ENCODE measurements around the gene TMEM86A.
"Not testable (repeated sequence)": the region's sequence is repeated elsewhere in the genome, so short reads cannot be mapped to it uniquely, and the experiment has no call there.

Gene TMEM86A, protein sequence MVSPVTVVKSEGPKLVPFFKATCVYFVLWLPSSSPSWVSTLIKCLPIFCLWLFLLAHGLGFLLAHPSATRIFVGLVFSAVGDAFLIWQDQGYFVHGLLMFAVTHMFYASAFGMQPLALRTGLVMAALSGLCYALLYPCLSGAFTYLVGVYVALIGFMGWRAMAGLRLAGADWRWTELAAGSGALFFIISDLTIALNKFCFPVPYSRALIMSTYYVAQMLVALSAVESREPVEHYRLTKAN
- total RNA-seq: 5.0 to 9.3 (median 7.1) reads per million in 4 donors

DNA sequence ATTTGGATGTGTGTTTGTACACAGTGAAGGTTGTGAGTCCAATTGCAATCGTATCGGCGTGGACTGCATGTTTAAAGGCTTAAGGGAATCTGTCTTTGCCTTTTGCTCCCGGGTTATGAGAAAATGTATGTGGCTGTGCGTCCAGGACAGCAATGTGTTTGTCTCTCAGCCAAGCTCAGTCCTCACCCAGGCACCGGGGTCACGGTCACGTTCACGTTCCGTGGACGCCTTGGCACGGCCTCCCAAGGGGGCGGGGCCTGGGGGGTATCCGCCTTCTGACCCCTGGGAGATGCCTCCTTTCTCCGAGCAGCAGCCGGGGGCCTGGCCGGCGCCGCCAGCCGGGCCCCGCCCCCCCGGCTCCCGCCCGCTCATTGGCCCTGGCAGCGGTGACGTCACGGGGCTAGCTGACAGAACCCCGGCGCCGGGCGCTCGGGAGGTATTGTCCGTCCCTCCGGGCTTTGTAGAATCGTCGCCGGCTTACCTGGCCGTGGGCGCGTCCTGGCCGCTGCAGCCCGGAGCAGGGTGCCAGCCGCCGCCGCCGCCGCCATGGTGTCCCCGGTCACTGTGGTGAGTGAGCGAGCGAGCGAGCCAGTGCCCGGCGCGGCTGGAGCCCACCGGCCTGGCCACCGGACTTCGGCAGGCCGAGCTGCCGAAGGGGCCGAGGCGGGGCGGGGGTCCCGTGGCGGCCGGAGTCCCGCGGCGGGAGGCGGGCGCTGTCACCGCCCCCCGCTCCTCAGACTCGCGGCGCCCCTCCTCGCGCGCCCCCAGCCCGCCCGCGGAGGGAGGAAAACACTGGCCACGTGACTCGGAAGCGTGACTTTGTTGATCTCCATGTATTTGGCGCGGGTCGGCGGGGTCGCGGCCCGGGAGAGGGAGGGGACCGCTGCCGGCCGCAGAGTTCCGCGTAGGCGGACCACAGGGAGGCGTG, at the start of gene TMEM86A:
TMEM86A (plus strand) TSS at position 439 of the 928 bp plus-strand sequence; CDS start at position 547, 108 bp downstream.
- DNase-seq: peak; percentile 86 to 90 (median 87)

DNA sequence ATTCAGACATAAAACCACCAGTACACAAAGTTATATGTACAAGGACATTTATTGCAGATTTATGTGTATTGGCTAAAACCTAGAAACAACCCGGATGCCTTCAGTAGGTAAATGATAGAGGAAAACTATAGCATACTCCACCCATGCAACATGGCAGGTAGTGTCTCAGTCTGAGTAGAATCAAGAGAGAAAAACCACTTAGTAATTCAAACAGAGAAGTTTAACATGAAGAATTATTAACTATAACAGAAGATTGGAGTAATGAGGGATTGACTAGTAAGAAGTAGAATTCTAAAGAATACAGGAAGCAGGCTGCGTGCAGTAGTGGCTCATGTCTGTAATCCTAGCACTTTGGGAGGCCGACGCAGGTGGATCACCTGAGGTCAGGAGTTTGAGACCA, 48.2 kb upstream of the TMEM86A start:
- DNase-seq: no peak

DNA sequence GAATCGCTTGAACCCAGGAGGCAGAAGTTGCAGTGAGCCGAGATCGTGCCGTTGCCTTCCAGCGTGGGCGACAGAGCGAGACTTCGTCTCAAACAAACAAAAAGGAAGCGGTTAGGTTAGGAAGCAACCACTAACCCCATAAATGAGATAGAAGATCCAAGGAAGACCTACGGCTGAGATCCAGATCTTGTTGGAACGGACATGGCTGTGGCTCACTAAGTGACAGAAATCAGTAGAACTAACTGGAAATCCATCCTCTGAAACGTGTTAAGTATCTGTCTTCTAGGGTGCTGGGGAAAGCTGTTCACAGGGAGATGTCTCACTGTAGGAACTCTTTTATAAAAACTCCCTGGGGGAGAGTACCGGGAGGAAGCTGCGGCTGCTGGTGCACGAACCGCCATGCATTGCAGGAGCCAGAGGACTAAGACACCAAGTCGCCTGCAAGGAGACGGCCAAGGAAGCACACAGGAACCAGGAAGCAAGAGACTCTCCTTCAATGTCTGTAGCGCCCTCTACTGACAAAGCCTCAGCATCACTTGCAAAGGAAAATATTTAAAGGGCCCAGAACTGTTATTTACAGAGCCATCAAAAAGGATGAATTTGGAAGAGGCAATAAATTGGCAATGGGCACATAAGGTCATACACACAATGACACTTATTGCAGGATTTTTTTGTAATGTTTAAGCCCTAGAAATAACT, 47.6 kb upstream of the TMEM86A start:
- DNase-seq: peak in 3 of 5 donors; percentile 25 to 79 (median 28)

DNA sequence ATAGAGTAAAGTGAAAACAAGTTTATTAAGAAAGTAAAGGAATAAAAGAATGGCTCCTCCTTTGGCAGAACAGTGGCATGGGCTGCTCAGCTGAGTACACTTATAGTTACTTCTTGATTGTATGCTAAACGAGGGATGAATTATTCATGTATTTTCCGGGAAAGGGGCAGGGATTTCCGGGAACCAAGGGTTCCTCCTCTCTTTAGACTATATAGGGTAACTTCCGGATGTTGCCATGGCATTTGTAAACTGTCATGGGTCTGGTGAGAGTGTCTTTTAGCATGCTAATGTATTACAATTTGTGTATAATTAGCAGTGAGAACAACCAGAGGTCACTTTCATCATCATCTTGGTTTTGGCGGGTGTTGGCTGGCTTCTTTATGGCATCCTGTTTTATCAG, 40.9 kb upstream of the TMEM86A start:
- no peak for DNase-seq

DNA sequence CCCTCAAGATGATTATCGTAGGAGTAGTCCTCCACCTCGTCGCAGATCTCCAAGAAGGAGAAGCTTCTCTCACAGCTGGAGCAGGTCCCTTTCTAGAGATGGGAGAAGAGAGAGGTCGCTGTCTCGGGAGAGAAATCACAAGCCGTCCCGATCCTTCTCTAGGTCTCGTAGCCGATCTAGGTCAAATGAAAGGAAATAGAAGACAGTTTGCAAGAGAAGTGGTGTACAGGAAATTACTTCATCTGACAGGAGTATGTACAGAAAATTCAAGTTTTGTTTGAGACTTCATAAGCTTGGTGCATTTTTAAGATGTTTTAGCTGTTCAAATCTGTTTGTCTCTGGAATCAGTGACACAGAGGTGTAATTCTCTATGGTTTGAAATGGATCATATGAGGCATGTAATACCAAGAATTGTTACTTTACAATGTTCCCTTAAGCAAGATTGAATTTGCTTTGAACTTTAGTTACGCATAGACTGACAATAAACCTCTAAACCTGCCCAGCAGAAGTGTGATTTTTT, 33.2 kb upstream of the TMEM86A start:
- DNase-seq: not testable (repeated sequence)

DNA sequence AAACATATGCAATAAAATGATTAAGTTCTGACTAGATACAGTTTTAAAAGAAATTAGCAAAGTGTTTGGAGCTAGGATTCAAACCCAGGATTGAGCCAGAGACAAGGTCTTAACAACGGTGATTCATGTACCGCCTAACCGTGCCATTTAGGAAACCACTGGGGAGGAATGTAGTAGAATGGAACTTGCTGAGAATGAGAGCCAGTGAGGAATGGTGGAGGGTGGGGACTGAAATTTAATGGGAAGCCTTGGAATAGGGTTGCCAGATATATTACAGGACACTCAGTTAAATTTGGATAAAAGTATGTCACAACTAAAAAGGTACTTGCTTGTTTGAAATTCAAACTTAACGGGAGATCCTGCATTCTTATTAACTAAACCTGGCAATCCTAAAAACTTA, 30.4 kb upstream of the TMEM86A start:
- DNase-seq: no peak

DNA sequence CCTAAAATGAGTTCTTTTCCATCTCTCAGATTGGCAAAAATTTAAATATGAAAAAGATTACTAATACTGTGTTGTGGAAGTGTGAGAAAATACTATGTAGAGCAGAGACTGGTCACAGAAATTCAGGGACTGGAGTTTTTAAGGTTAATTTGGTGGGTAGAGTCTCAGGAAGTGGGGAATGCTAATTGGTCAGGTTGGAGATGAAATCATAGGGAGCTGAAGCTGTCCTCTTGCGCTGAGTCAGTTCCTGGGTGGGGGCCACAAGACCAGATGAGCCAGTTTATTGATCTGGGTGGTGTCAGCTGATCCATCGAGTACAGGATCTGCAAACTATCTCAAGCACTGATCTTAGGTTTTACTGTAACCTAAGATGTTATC, 29.4 kb upstream of the TMEM86A start:
- DNase-seq: no peak

DNA sequence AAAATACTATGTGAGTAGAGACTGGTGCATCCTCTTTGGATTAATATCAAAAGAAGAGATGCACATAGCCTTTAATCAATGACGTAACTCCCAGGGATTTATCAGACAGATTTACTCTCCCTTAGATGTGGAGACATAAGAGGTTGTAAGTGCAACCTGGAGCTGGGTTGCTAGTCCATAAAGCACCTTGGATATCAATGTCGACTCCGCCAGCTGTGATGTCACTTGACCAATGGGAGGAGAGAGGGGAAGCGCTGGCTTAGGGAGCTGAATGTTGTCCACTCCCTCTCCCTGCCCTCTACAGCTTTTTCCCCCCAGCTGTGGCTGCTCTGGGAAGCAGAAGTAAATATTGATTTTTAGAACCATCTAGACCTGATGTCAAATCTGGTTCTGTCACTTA, 28.9 kb upstream of the TMEM86A start:
- no peak for DNase-seq

DNA sequence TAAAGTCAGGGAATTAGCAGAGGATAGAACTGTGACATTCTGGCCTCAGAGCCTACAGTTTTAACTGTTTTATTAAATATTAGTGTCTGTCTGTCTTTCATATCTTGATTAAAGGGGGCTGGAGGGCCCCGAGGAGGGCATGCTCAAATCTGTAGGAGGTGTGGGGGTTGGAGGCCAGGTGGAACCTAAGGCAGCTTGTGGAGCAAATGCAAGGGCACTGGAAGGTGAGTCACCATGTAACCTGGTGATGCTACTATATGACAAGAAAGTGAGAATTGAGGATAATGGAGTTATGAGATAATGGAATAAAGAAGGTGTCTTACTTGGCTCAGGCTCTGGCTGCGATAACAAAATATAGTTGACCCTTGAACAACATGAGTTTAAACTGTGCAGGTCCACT, 27.3 kb upstream of the TMEM86A start:
- no peak for DNase-seq

DNA sequence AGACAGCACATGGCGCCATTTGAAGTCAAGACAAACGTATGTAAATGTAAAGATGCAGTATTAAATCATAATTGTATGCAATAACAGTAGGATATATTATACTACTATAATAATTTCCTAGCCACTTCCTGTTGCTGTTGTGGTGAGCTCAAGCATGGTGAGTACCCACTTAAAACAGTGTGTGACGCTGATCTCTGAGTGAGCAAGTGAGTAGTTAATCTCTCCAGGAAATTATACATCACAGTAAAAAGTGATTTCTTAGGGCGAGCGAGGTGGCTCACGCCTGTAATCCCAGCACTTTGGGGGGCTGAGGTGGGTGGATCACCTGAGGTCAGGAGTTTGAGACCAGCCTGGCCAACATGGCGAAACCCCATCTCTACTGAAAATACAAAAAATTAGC, 26.4 kb upstream of the TMEM86A start:
- peak in 4 of 5 donors; percentile 16 to 65 (median 34) for DNase-seq

DNA sequence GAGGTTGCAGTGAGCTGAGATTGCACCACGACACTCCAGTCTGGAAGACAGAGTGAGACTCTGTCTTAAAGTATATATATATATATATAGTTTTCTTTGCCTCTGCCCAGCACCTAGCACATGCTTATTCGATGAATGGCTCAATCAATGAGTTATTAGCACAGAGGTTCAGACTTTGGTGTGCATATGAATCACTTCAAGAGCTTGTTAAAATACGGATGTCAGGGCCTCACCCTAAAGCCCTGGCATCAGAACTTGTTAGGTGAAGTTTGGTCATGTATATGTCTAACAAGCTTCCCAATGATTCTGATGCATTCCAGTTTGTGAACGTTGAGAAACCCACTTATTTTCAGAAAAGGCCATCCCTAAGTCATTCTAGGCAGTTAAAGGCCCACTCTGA, 21.8 kb upstream of the TMEM86A start:
- no peak for DNase-seq

DNA sequence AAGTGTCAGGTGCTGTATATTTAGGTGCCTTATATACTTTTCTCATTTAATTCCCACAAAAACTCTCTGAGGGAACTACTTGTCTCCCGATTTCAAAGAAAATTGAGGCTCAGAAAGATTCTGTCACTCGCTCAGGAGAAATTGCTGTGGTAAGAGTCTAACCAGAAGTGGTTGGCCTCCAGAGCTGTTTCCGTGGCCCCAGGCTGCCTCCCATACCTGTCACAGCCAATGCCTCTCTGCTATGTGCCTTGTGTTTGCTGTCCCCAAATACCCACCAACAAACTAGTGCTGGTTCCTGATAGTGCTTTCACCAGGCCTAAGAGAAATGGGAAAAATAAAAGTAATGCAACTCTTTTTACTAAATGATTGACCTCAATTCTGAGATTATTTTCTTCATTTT, 21.0 kb upstream of the TMEM86A start:
- DNase-seq: no peak

DNA sequence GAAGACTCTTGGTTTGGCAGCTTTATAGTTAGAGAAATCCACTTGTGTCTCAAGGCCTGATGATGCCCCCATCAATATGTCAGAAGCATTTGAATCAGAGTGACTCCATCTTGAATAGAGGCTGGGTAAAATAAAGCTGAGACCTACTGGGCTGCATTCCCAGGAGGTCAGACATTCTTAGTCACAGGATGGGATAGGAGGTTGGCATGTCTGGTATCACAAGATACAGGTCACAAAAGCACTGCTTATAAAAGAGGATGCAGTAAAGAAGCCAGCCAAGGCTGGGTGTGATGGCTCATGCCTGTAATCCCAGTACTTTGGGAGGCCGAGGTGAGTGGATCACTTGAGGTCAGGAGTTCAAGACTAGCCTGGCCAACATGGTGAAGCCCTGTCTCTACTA, 16.6 kb upstream of the TMEM86A start:
- not testable (repeated sequence) for DNase-seq

DNA sequence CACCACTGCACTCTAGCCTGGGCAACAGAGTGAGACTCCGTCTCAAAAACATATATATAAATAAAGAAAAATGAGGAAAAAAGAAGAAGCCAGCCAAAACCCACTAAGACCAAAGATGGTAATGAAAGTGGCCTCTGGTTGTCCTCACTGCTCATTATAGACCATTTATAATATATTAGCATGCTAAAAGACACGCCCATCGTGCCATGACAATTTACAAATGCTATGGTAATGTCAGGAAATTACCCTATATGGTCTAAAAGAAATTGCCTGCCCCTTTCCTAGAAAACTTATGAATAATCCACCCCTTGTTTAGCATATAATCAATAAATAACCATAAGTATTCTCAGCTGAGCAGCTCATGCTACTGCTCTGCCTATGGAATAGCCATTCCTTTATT, 16.1 kb upstream of the TMEM86A start:
- DNase-seq: no peak

DNA sequence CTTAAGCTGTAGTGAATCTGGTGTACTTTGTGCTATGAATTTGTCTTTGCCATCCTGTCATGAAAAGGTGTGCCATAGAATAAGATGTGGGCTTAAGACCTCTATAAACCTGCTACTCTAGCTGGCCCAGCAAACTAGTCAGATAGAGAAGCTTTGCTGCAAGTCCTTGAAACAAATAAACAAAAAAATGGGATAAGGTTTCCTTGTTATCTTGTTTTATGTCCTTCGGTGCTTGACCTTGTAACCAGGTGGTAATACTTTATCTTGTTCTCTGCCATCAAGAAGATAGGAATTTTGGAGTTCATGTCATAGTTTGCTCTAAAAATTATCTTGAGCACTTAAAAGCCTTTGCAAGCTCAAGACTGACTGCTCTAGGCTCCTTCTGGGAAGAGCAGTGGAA, 14.3 kb upstream of the TMEM86A start:
- DNase-seq: no peak

DNA sequence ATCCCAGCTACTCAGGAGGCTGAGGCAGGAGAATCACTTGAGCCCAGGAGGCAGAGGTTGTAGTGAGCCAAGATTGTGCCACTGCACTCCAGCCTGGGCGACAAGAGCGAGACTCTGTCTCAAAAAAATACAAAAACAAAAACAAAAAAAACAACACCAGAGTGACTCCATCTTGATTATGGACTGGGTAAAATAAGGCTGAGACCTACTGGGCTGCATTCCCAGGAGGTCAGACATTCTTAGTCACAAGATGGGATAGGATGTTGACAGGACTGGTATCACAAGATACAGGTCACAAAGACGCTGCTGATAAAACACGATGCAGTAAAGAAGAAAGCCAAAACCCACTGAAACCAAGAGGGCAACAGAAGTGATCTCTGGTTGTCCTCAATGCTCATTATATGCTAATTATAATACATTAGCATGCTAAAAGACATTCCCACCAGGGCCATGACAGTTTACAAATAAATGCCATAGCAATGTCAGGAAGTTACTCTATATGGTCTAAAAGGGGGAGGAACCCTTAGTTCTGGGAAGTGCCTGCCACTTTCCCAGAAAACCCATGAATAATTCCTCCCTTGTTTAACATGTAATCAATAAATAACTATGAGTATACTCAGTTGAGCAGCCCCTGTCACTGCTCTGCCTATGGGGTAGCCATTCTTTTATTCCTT, 7.0 kb upstream of the TMEM86A start:
- peak in 1 of 5 donors; percentile 28 for DNase-seq

DNA sequence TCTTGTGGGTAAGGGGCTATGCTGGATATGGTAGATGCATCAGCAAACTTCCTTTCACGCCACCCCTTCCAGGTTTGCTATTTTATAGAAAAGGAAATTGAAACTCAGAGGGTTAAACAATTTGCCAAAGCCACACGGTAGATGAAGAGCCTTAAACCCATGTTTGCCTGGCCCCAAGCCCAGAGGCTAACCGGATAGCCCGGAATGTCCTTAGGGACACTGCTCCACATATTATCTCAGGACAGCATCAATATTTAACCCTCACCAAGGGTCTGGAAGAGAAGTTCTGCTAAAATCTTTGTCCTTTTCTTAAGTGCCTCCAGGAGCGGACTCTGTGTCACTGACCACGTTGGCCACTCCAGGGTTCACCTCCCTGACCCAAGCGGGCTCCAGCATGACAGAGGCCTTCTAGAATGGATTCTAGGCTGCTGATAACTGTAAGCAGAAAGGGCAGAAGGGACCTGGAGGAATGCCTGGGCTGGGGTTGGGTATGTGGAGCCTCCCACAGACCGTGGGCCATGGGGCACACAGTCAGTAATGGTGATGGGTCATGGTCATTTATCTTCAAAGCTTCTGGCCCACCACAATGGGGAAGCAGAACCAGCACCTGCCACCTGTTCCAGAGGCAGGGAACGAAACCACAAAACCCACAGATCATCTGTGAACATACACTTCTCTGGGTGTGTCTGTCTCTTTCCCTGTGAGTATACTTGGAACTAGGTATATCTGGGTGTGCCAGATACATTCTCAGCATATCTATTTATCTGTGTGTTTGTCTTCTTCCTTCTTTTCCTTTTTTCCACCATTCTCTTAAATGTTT, 5.4 kb upstream of the TMEM86A start:
- DNase-seq: no peak

DNA sequence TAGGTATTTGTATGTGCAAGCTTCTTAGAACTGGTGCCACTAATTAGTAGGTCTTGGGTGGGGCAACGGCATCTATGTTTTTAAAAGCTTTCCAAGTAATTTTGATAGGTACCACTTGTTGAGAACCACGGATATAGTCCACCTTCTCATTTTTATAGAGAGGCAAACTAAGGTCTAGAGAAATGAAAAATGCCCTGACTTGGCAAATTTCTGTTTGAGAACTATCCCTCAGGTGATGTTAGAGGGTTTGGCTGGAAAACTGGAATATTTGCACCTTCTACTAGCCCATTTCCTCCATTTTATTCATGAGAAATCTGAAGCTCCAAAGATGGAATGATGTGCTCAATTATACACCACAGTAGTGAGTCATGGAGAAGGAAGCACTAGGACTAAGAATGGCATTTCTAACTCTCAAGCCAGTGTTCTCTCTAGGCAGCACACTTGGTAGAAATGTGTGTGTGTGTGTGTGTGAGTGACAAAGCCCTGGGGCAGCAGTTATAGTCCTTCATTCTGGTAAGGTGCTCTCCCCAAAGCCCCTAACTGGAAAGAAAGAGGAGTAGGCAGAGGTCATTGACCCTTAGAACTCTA, 1.8 kb upstream of the TMEM86A start:
- DNase-seq: no peak

DNA sequence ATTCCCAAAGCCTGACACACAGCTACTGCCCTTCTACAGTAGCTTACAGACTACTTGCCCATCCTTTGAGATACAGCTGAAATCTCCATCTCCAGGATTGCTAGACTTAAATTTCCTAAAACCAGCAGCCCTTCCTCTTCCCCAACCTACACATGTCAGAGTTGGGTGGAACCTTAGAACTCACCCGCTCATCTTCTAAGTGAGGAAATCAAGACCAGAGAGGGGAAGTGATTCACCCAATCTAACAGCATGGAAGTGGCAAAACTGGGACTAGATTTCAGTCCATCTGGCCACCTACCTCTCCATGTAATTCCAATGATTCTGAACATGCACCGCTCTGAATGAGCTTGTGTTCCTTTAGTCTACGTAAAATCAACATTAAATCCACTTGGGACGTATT, 1.0 kb upstream of the TMEM86A start:
- no peak for DNase-seq

DNA sequence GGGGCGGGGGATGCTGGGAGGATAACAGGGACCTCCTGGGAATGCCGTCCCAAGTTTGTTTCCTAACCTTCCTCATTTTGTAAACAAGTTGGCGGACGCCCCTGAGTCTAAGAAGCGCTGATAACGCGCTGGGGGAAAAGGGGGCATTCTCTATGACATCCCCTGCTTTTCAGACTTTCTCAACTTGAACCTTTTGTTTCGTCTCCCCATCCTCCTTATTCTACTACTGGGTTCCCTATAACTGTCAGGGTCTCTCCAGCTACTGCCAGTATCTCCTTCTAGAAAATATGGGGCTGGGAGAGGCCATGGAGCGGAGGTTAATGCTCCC, 654 bp downstream of the TMEM86A start:
- DNase-seq: no peak

DNA sequence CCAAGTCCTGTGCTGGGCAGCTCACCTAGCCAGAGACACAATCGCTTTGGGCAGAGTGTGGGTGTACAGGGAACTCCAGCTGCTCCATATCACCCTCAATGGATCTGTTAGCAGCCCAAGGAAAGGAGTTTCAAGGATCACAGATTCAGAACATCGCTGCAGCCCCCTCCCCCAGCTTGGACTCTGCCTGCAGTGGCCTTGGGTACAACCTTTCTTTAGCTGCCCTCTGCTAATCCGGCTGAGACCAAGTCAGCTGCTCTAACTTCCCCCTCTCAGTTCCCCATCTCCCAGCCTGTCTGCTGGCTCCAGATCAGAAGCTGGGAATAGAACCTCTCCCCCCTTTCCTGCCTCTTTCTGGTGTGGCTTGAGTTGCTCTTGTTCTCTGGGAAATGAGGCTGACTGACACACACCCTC, 1.3 kb downstream of the TMEM86A start:
- DNase-seq: no peak

Data from T-helper 1 cell (primary cell).